Epithelial cell of esophagus (primary cell): ENCODE results near the gene DIS3L.
"Not testable (repeated sequence)": the region's sequence is repeated elsewhere in the genome, so short reads cannot be mapped to it uniquely, and the experiment has no call there.

Experiments used
- DNase-seq: peaks from one replicate; pipeline ENCODE4 v3.0.0; 2010; ENCODE audit warnings: low read depth
- H3K4me3 ChIP-seq: 2 replicates; pipeline ENCODE4 v1.5.1; 2011; ENCODE audit warnings: mild to moderate bottlenecking, low read length, control low read depth
- CTCF ChIP-seq: IDR thresholded peaks from 2 replicates; pipeline ENCODE4 v1.5.1; 2011; ENCODE audit warnings: low read depth, mild to moderate bottlenecking, low read length, control low read depth, inconsistent platforms; ENCODE audit not compliant: insufficient read depth; ENCODE audit errors: missing control alignments

The DIS3L gene

GRCh38 chr15:66310786-66311185 is 17.4 kb downstream of the DIS3L start:
- DNase-seq = no peak
- no peak for TF ChIP-seq CTCF
- H3K4me3 ChIP-seq = no peak overlapping the region

DNA sequence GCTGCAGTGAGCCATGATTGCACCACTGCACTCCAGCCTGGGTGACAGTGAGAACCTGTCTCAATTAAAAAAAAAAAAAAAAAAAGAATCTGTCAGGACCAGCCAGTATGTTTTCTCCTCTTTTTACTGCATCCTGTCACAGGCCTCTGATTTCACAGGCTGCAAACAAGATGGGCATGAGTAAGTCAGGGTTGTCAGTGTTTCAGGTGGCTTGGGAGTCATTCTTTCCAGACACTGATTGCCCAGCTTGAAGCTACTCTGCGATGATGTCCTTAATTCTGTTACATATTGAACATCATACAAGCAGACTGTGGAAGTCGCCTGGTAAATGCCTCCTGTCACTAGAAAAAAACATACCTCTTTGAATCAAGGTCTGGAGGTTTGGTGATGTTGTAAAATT is 18.8 kb downstream of the DIS3L start:
- no peak for TF ChIP-seq CTCF
- DNase-seq = no peak
- H3K4me3 ChIP-seq = no peak overlapping the region

DNA sequence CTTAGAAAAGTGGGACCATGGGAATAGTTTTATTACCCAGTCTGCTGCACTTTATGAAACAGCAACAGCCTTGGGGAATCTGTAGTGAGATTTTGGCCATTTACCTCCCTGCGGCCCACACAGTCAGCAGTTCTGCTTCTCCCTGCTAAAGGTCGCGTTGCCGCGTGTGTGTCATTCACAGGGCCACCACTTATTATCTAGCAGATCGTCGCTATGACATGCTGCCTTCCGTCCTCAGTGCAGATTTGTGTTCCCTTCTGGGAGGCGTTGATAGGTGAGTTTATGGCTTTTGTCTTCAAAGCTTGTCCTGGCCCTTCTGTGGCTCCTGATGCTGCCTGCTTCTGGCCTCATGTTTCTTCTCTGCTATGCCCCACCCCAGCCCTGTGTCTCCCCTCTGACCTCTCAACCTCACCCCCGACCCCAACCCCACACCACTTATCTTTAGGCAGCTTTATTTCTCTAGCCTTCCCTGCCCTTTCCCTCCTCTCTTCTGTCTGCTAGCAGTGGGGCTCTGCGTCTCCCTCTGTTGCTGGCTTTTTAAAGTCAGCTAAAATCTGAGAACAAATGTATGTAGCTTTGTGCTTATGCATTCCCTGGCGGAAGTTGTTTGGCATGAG is 30.1 kb downstream of the DIS3L start:
- H3K4me3 ChIP-seq = no peak overlapping the region
- no peak for TF ChIP-seq CTCF
- DNase-seq = no peak

GRCh38 chr15:66326051-66326450 is 32.7 kb downstream of the DIS3L start:
- DNase-seq = no peak
- no peak overlapping the region for H3K4me3 ChIP-seq
- TF ChIP-seq CTCF = no peak

GRCh38 chr15:66327736-66328135 is 34.4 kb downstream of the DIS3L start:
- no peak for TF ChIP-seq CTCF
- H3K4me3 ChIP-seq = no peak overlapping the region
- no peak for DNase-seq

DNA sequence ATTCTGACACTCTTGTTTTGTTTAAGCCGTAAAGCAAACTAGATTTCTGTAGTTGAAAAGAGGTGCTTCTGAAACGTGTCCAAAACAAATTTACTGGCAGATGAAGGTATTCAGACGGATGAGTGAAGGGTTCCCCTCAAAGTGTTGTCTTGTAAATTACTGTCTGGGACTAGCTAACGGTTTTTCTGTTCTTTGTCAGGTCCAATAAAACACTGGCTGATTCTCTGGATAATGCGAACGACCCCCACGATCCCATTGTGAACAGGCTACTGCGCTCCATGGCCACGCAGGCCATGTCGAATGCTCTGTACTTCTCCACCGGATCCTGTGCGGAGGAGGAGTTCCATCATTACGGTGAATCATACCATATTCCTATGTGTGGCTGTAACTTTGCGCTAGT is 35.4 kb downstream of the DIS3L start:
- no peak overlapping the region for H3K4me3 ChIP-seq
- TF ChIP-seq CTCF = no peak
- DNase-seq = no peak

DNA sequence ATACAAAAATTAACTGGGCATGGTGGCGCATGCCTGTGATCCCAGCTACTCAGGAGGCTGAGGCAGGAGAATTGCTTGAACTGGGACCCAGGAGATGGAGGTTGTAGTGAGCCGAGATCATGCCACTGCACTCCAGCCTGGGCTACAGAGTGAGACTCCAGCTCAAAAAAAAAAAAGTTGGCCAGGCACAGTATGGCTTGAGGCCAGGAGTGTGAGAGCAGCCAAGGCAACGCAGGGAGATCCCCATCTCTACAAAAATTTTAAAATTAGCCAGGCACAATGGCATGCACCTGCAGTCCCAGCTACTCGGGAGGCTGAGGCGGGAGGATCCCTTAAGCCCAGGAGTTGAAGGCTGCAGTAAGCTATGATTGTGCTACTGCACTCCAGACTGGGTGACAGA is 55.2 kb downstream of the DIS3L start:
- DNase-seq, H3K4me3 ChIP-seq: not testable (repeated sequence)
